GM19043 (cell line): ENCODE data around the gene DUSP2.

Experiments
- ATAC-seq: cut with Tn5 transposase; IDR thresholded peaks from one replicate; pipeline ENCODE4 v1.9.1; 2021; ENCODE audit warnings: low read depth; ENCODE audit not compliant: unreplicated experiment

DUSP2 gene

GRCh38 chr2:96105152-96105915 lies 39.9 kb downstream of the DUSP2 start:
- ATAC-seq, result no peak

DNA sequence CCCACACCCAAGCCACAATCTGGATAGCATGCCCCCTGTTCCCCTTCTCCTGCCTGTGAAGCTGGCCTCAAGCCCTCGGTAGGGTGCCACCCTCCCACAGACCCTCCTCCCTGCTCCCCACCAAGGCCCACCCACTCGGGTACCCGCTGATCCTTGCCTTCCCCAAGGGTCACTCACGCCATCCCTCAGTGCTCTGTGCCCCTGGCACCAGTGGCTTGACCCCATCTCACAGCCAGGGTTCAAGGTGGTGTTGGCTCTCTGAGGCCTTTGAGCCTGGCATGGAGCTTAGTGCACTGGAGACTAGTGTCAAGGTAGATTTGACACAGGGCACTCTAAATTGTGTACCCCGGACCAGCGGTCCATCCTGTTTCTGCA lies 40.8 kb downstream of the DUSP2 start:
- no peak for ATAC-seq

DNA sequence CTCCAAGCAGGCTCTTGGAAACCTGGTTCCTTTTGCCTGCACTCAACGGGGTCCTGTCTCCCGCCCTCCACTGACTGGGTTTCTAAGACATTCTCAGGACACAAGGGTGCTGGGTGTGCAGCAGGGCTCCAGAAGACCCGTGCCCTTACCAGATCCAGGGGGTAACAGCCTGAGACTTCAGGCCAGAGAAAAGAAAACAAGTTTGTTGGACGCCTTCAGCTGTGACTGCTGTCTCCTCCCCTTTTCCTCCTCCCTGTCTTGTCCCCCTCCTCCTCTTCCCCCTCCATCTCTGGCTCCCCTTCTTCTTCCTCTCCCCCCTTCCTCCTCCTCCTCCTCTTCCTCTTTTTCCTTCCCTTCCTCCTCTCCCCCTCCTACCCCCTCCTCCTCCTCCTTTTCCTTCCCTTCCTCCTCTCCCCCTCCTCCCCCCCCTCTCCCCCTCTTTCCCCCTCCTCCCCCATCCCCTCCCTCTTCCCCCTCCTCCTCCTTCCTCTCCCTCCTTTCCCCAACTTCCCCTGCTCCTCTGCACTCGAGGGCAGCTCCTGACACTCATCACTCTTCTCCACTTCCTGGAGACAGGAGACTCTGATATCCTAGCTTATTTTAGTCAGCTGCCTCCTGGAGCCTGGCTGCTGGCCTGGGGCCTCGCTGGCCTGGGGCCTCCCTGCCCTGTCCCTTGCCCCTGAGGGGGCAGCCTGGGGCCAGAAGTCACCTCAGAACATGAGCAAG lies 41.3 kb downstream of the DUSP2 start:
- no peak for ATAC-seq

GRCh38 chr2:96103187-96103601 lies 42.0 kb downstream of the DUSP2 start:
- ATAC-seq, result no peak

GRCh38 chr2:96102596-96103186 lies 42.5 kb downstream of the DUSP2 start:
- ATAC-seq, result no peak

GRCh38 chr2:96100893-96101304 lies 44.3 kb downstream of the DUSP2 start:
- ATAC-seq, result no peak

DNA sequence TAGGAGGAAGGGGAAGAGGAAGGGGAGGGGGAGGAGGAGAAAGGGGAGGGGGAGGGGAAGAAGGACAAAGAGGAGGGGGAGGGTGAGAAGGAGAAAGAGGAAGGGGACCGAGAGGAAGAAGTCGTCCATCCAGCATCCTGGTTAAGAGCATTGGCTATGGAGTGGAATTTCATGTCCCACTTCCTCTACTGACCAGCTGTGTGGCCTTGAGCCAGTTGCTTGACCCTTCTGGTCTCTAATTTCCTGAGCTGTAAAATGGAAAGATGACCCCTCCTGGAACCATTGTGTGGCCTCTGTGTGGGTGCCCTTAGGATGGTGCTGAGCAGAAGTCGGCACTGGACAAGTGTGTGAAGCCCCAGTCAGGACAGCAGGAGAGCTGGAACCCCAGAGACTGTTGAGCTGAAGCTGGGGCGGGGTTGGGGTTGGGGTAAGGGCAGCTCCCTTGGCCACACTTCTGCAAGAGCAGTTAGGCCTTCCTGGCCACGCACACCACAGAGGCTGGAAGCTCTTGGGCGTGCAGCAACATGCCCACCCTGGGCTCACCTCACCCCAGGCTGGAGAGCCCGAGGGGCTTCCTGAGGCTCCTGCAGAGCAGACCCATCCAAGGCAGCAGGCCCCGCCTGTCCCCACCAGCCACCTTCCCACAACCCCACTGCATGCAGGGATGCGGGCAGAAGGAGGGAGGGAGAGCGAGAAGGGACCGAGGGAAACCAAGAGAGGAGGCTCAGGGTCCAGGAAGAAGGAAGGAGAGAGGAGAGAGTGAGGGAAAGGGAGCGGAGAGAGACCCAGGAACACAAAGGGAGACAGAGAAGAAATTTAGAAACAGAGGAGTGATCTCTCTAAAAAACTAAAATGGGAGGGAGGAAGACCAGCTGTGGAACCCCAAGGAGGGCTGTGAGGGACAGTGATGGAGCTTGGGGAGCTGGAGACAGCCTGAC lies 45.1 kb downstream of the DUSP2 start:
- no peak for ATAC-seq

DNA sequence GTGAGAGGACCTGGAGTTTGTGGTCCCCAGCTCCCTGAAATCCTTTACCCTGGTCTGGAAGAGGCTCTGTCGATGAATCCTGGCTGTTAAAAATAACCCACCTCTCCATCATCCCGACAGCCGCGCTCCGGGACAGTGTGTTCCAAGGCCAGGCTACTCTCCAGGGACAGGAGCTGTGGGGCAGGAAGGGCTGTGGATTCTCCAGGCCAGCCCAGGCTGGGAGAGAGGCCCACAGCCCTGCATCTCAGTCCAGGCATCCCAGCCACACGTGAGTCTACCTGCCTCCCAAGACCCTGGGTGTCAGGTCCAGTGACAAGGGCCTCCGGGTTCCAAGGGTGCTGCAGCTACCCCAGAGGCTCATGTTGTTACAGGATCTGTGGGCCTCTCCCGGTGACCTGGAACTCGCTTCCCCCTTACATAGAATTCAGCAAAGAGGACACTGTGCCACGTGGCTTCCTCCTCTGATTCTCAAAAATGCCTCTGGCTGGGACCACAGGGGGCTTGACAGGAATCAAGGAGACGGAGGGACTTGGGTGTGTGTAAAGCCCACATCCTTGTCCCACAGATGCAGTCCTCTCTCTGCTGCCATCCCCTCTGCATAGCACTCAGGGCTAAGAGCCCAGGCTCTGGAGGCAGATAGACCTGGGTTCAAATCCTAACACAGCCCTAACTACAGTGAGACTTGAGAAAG lies 46.2 kb downstream of the DUSP2 start:
- ATAC-seq, result no peak

- no peak for ATAC-seq
Measured at GRCh38 chr2:96097951-96098823, 47.1 kb downstream of the DUSP2 start.

DNA sequence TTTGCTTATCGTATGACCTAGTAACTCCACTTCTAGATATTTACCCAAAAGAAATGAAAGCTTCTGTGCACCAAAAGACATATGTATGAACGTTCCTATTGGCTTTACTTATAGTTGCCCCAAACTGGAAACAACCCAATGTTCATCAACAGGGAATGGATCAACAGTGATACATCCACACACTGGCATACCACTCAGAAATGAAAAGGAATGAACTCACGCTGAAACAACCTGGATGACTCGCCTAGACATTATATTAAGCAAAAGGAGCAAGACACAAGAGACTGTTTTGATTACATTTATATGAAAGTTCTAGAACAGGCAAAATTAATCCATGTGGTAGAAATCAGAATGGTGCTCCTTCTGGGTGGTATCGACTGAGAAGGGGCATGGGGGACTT lies 47.8 kb downstream of the DUSP2 start:
- no peak for ATAC-seq

DNA sequence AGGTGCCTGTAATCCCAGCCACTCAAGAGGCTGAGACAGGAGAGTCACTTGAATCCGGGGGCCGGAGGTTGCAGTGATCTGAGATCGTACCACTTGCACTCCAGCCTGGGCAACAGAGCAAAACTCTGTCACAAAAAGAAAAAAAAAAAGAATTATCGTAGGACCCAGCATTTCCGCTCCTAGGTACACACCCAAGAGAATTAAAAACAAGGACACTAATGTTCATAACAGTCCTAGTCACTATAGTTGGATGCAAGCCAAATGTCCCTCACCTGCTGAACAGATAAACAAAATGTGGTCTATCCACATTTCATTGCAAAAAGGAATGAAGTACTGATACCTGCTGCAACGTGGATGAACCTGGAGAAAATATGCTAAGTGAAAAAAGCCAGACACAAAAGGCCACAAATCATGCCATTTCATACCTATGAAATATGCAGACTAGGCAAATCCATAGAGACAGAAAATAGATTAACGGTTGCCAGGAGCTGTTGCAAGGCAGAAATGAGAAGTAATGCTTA lies 50.1 kb downstream of the DUSP2 start:
- no peak for ATAC-seq

DNA sequence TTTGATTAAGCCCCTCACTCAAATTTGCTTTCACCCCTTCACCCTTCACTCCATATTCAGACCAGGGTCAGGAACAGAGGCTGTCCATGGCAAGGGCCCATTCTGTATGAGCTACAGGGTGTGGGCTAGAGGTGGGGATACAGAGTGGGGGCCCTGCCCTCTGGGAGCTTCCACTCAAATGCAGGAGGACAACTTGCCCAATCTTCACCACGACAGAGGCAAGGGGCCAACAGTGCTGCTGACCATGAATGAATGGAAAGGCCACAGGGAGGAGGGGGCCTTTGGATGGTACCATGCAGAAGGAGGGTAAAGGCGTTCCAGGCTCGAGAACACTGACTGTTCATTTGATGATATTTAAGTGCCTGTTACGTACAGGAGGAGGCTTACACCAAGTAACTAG lies 51.7 kb downstream of the DUSP2 start:
- no peak for ATAC-seq
